Measurements from ENCODE around the gene EXOSC10.
"Not testable (repeated sequence)": the region's sequence is repeated elsewhere in the genome, so short reads cannot be mapped to it uniquely, and the experiment has no call there.

Gene EXOSC10

GRCh38 chr1:11109047-11109760 is 9.5 kb upstream of the EXOSC10 start:
- no peak for DNase-seq

GRCh38 chr1:11107599-11107998 is 7.9 kb upstream of the EXOSC10 start:
- no peak for DNase-seq

- DNase-seq, result no peak
Measured at GRCh38 chr1:11105586-11105985, 5.9 kb upstream of the EXOSC10 start.

GRCh38 chr1:11101347-11101746 is 1.7 kb upstream of the EXOSC10 start:
- DNase-seq, result no peak

- DNase-seq, result peak in 1 of 3 donors; percentile 19
Measured at GRCh38 chr1:11100806-11101205, 1.1 kb upstream of the EXOSC10 start.

- no peak for DNase-seq
Measured at GRCh38 chr1:11100149-11100493, 452 bp upstream of the EXOSC10 start.

- no peak for DNase-seq
Measured at GRCh38 chr1:11098931-11099309, 749 bp downstream of the EXOSC10 start.

GRCh38 chr1:11083784-11084183 is 15.9 kb downstream of the EXOSC10 start:
- DNase-seq, result not testable (repeated sequence)

GRCh38 chr1:11080931-11081330 is 18.7 kb downstream of the EXOSC10 start:
- no peak for DNase-seq

GRCh38 chr1:11078631-11079030 is 21.0 kb downstream of the EXOSC10 start:
- DNase-seq, result no peak

- not testable (repeated sequence) for DNase-seq
Measured at GRCh38 chr1:11073398-11073797, 26.3 kb downstream of the EXOSC10 start.

- DNase-seq, result no peak
Measured at GRCh38 chr1:11072216-11072917, 27.3 kb downstream of the EXOSC10 start.

- DNase-seq, result no peak
Measured at GRCh38 chr1:11071463-11072215, 28.0 kb downstream of the EXOSC10 start.

- DNase-seq, result no peak
Measured at GRCh38 chr1:11070876-11071275, 28.8 kb downstream of the EXOSC10 start.

- no peak for DNase-seq
Measured at GRCh38 chr1:11068600-11069473, 30.8 kb downstream of the EXOSC10 start.

GRCh38 chr1:11067716-11068599 is 31.7 kb downstream of the EXOSC10 start:
- DNase-seq, result no peak

- DNase-seq, result no peak
Measured at GRCh38 chr1:11065796-11066195, 33.9 kb downstream of the EXOSC10 start.

GRCh38 chr1:11064942-11065341 is 34.7 kb downstream of the EXOSC10 start:
- DNase-seq, result no peak

GRCh38 chr1:11063937-11064537 is 35.6 kb downstream of the EXOSC10 start:
- DNase-seq, result not testable (repeated sequence)

- peak in 1 of 3 donors; percentile 25 for DNase-seq
Measured at GRCh38 chr1:11062965-11063401, 36.7 kb downstream of the EXOSC10 start.

GRCh38 chr1:11061652-11062365 is 37.9 kb downstream of the EXOSC10 start:
- no peak for DNase-seq
